Pancreas (tissue), 10 donors: Measurements from ENCODE around the gene MAD2L1. TPM values are rescaled to one million over a fixed set of nuclear protein-coding genes. Genes with fewer than 3 reads are reported as not detected.

ENCODE experiments used
- ATAC-seq, 4 donors: fragments of 200-7000 bp; cut with Tn5 transposase; one replicate each; pipeline versions ENCODE4 v1.8.0 to v1.9.1; 2020; ENCODE audit warnings: mild to moderate bottlenecking in 4 of 4, moderate library complexity in 4 of 4
- DNase-seq, 6 donors: peaks; one replicate each; pipeline ENCODE4 v3.0.0-alpha.2; 2020
- FAIRE-seq: peaks from 2 replicates; lab custom pipeline; 2012; peaks lifted over from hg19 to GRCh38; lab: Jason Lieb, UNC
- H3K27ac ChIP-seq, 4 donors: fragments of 200-600 bp; sonication (generic); 1 replicate in 3 of 4; 2 replicates in 1 of 4; pipeline versions ENCODE4 v1.5.0 to v1.8.0; 2020
- H3K27me3 ChIP-seq, 4 donors: fragments of 200-600 bp; one replicate each; pipeline ENCODE4 v1.8.0; 2021
- H3K36me3 ChIP-seq, 3 donors: fragments of 200-600 bp; sonication (generic) in 1 of 3; one replicate each; pipeline versions ENCODE4 v1.5.0 to v1.8.0; 2020 to 2021
- H3K4me1 ChIP-seq, 3 donors: fragments of 200-600 bp; one replicate each; pipeline ENCODE4 v1.8.0; 2021
- H3K4me3 ChIP-seq, 4 donors: fragments of 200-600 bp; sonication (generic) in 2 of 4; one replicate each; pipeline versions ENCODE4 v1.5.0 to v1.8.0; 2020 to 2021
- H3K9me3 ChIP-seq, 4 donors: fragments of 200-600 bp; one replicate each; pipeline ENCODE4 v1.8.0; 2021
- WGBS, 2 donors: extraction: QIAGEN DNeasy Blood & Tissue Kit; methylation state at CpG; one replicate each; pipeline ENCODE4 v1.1.7; 2013; 5-methylcytosine and 5-hydroxymethylcytosine counted together
- intact Hi-C, 3 donors: fragments of 100-400 bp; cut with DNase I; formaldehyde crosslinking; loops; one replicate each; pipeline versions ENCODE4 v1.11.1 to v1.14.2; 2022
- polyA plus RNA-seq, 2 donors: library from polyadenylated mRNA; stranded (reverse); fragments of 200-250 nt; gene quantifications; one replicate each; pipeline ENCODE4 v1.2.3, GENCODE V29; 2013
- total RNA-seq, 6 donors: library from RNA; stranded (reverse); fragmentation: NEBNext Ultra II Directional in 4 of 6; extraction: Animal tissue kit (Norgen Biotek cat#: 25700) in 4 of 6; gene quantifications; one replicate each; pipeline versions ENCODE4 v1.2.1 to v1.2.4, GENCODE V29; 2021 to 2023
- TF ChIP-seq, protein P1 (sequence below), 4 donors: fragments of 200-600 bp; sonication (generic) in 3 of 4; IDR thresholded peaks; one replicate each; pipeline versions ENCODE4 v1.5.0 to v1.8.0; 2021; ENCODE audit warnings: antibody characterized with exemption in 4 of 4
- donor health status: healthy with polysubstance abuse.
- donor health status: DM: no; HTN: no; CAD: no; lungs with moderate emphysema.
- donor health status: DM: no; HTN: no; CAD: no.
- donor health status: control.
- donor health status: control.
- donor health status: Bipolar disorder and iron deficiency.
- donor health status: DM: yes; HTN: yes; CAD: no.
- donor health status: DM: no; HTN: no; CAD: no.
- donor health status: DM: no; HTN: no; CAD: no.
- donor health status: DM: yes; HTN: yes; CAD: no.

Gene MAD2L1
- total and polyA plus RNA-seq, 8 donors, result 0.37 to 1.8 (median 0.73) TPM

DNA sequence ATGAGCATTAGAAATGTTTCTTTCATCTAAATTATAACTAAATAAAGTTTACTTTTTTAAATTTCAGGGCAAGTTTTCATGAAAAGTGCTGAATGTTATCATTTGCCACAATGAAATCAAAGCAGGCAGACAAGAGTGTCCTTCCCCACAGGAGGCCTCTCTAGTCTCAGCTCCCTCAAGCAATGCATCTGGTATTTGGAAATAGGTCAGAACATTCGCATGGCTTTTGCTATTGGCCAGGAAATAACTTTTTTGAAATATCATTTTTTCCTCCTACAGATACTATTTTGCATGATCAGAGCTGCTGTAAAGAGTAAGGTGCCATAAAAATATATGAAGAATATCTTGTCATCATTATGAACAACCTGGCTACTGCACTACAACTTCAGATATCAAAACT lies 41.1 kb downstream of the MAD2L1 start:
- H3K4me1 ChIP-seq, result no peaks in the 10 kb centered on the region
- H3K4me3 ChIP-seq, result no peak overlapping the region
- 81 to 95% methylated on average over 1 of the region's 1 CpG for WGBS, 2 donors
- H3K36me3 ChIP-seq, result no peaks in the 10 kb centered on the region
- no peak overlapping the region for H3K27ac ChIP-seq
- intact Hi-C loops, result no loop called here
- peaks cover 0 to 6% (median 0%) of the 10 kb centered on the region in 4 donors for H3K27me3 ChIP-seq
- DNase-seq, result no peak
- H3K9me3 ChIP-seq, result no peaks in the 10 kb centered on the region
- no peak for ATAC-seq
- TF ChIP-seq, protein P1, sequence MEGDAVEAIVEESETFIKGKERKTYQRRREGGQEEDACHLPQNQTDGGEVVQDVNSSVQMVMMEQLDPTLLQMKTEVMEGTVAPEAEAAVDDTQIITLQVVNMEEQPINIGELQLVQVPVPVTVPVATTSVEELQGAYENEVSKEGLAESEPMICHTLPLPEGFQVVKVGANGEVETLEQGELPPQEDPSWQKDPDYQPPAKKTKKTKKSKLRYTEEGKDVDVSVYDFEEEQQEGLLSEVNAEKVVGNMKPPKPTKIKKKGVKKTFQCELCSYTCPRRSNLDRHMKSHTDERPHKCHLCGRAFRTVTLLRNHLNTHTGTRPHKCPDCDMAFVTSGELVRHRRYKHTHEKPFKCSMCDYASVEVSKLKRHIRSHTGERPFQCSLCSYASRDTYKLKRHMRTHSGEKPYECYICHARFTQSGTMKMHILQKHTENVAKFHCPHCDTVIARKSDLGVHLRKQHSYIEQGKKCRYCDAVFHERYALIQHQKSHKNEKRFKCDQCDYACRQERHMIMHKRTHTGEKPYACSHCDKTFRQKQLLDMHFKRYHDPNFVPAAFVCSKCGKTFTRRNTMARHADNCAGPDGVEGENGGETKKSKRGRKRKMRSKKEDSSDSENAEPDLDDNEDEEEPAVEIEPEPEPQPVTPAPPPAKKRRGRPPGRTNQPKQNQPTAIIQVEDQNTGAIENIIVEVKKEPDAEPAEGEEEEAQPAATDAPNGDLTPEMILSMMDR (IDR thresholded peaks at IDR 0.05), result no peak
- FAIRE-seq, result no peak

DNA sequence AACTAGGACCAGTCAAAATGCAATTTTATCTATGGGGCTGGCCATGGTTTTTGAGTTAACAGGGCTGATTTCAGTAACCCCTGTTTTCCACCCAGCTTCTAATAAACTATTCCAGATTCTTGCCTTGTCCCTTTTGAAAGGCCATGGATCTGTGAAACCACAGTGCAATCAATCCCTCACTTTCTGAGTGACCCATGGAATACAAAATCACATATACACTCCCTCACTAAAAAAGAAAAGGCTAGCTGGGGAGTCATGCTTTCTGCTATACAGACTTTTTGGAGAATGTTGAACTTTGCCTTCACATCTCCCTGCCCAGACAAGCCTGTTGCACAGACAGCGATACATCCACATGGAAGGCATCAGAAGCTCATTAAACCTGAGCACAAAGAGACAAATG lies 47.9 kb downstream of the MAD2L1 start:
- no peak for FAIRE-seq
- Histone ChIP-seq H3K36me3 (no peaks in the 10 kb centered on the region), H3K27me3 (peaks cover 0 to 5% (median 0%) of the 10 kb centered on the region in 4 donors), H3K4me1 (peaks cover 0 to 5% (median 4%) of the 10 kb centered on the region in 3 donors), H3K9me3 (no peaks in the 10 kb centered on the region), H3K27ac (no peak overlapping the region), H3K4me3 (no peak overlapping the region)
- TF ChIP-seq, protein P1 (IDR thresholded peaks at IDR 0.05), result no peak
- WGBS, 2 donors, result 93 to 95% methylated on average over 1 of the region's 1 CpG
- ATAC-seq, result no peak
- DNase-seq, result no peak
- intact Hi-C loops, result no loop called here

DNA sequence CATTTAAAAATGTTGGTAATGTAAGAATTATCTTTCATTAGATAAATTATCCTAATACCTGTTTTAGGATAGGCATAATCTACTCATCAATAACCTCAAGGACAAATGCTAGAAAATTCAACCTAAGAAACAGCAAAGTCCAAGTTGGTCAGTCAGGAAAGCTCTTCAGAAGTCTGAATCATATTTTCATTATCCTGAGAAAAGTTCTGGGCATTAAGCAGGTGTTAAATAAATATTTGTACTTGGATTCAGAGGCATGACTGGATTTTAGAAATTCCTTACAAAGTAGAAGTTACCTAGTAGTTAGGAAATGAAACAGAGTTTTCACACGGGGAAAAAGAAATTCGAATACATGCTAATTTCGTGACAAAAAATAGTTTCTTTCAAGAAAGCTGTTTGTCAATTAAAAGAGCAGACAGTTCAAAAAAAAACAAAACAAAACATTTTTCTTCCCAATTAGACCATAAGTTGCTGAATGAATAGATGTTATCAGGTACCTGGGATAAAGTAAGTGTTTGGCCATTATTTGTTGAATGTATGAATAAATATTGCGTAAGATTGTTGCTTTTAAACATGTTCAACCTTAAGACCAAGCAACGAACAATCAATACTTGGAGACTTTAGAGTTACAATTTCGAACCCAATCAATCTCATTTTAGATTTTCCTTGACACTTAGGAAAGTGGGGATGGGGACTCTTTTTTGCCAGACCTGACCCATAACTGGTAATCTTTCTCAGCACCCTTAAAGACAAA lies 48.5 kb downstream of the MAD2L1 start:
- DNase-seq (no peak), FAIRE-seq (no peak), ATAC-seq (peak; percentile 63 to 81 (median 71))
- H3K27me3 ChIP-seq, result no peaks in the 10 kb centered on the region
- H3K4me1 ChIP-seq, result peaks cover 0 to 5% (median 4%) of the 10 kb centered on the region in 3 donors
- TF ChIP-seq, protein P1 (IDR thresholded peaks at IDR 0.05), result no peak
- H3K27ac ChIP-seq, result no peak overlapping the region
- WGBS, 2 donors, result 31 to 35% methylated on average over 6 of the region's 6 CpGs
- peak overlapping the region in 1 of 4 donors; percentile 8 for H3K4me3 ChIP-seq
- H3K9me3 ChIP-seq, result no peaks in the 10 kb centered on the region
- H3K36me3 ChIP-seq, result no peaks in the 10 kb centered on the region
- intact Hi-C loops, result no loop called here

DNA sequence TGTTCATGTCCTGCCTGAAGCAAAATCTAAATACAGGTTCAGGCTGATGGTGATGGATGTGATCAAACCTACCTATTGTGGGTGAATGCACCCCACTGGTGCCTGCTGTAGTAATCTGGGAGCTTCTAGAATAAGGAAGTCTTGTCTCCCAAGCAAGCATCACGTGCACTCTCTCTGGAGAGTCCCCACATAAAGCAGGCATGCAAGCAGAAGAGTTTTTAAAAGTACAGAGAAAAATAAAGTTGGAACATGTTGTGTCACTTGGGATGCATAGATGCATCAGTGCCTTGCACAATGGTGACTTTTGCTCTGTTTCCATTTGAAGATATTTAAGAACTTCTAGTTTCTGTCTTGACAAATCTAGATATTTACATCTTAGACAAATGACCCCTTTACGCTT lies 54.9 kb downstream of the MAD2L1 start:
- Histone ChIP-seq H3K27ac (no peak overlapping the region), H3K9me3 (no peaks in the 10 kb centered on the region), H3K27me3 (no peaks in the 10 kb centered on the region), H3K4me1 (no peaks in the 10 kb centered on the region), H3K4me3 (no peak overlapping the region), H3K36me3 (no peaks in the 10 kb centered on the region)
- WGBS, 2 donors, result 59 to 78% methylated on average over 2 of the region's 2 CpGs
- no peak for FAIRE-seq
- intact Hi-C loops, result no loop called here
- no peak for ATAC-seq
- no peak for DNase-seq
- TF ChIP-seq, protein P1 (IDR thresholded peaks at IDR 0.05), result no peak

DNA sequence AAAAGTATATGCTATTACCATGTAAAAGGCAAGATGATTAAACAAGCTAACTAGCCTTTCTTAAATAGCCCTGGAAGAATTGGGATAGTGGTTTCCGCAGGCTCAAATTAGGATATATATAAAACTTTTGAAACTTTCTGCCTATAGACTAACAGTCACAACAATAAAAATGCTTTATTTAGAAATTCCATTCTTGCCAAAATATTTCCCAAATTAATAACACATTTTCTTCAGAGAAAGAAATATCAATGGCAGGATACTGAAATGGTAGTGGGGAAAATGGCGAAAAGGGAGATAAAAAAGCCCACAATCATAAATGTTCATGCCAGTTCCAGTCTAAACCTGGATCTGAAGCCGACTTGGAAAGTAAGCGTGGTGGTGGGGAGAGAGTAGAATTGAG lies 56.0 kb downstream of the MAD2L1 start:
- Histone ChIP-seq H3K27me3 (no peaks in the 10 kb centered on the region), H3K27ac (no peak overlapping the region), H3K9me3 (no peaks in the 10 kb centered on the region), H3K4me1 (no peaks in the 10 kb centered on the region), H3K36me3 (no peaks in the 10 kb centered on the region), H3K4me3 (no peak overlapping the region)
- FAIRE-seq (no peak), ATAC-seq (no peak), DNase-seq (no peak)
- TF ChIP-seq, protein P1 (IDR thresholded peaks at IDR 0.05), result no peak
- WGBS, 2 donors, result 87 to 96% methylated on average over 4 of the region's 4 CpGs
- intact Hi-C loops, result no loop called here
